Measurements from ENCODE around the gene KCNQ1.

KCNQ1 gene

DNA sequence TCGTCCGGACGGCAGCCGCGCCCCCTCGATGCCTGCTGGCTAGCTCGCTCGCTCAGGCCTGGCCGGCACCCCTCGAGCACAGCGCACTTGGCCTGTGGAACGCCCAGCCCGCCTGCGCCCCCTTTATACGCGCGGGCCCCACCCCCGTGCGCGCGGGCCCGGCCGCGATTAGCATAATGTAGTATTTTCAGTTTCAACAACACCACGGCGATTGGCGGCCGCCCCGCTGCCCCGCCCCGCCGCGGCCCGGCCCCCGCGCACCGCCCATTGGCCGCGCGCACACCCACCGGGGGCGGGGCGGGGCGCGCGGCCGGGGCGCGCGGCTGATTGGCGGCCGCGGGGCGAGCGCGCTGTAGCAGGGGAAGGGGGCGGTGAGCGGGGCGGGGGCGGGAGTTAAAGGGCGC is 440.9 kb downstream of the KCNQ1 start, which contains the start of gene CDKN1C:
TSS of gene CDKN1C (minus strand) at position 98 of the 404 bp plus-strand sequence. CDS start 319 bp downstream, outside the sequence.
- DNase-seq (ENCODE audit: extremely low read depth, low read depth): peak; percentile 52
- TF ChIP-seq, protein P1, sequence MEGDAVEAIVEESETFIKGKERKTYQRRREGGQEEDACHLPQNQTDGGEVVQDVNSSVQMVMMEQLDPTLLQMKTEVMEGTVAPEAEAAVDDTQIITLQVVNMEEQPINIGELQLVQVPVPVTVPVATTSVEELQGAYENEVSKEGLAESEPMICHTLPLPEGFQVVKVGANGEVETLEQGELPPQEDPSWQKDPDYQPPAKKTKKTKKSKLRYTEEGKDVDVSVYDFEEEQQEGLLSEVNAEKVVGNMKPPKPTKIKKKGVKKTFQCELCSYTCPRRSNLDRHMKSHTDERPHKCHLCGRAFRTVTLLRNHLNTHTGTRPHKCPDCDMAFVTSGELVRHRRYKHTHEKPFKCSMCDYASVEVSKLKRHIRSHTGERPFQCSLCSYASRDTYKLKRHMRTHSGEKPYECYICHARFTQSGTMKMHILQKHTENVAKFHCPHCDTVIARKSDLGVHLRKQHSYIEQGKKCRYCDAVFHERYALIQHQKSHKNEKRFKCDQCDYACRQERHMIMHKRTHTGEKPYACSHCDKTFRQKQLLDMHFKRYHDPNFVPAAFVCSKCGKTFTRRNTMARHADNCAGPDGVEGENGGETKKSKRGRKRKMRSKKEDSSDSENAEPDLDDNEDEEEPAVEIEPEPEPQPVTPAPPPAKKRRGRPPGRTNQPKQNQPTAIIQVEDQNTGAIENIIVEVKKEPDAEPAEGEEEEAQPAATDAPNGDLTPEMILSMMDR (IDR thresholded peaks at IDR 0.05; ENCODE audit: low read depth, low read length): no peak

DNA sequence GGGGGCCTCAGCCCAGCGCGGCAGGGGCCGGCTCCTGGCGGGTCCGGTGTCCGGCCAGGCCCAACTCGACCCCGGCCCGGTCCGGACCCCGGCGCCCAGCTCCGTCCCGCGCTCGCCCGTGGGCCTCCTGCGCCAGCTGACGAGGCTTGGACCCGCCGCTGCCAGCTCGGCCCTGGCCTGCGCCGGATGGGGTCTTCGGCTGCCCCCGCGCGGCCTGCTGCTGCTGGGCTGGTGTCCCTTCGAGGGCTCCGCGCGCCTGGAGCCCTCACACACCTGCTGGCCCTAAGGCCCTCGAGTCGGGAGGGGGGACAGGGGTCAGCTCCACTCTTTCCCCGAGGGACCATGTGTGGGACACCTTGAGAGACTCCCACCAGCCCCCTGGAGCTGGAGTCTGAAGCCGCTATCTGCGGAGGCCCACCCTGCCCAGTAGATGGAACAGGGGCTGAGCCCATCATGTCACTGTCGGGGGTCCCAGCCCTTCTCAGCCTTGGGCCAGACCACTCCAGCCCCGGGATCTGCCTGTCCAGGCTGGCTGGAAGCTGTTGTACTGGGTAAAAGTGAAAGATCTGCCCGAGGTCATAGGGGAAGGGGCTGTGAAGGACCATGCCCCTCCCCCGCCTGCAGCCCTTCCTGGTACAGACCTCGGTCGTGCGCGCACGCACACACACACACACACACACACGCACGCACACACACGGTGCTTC is 441.5 kb downstream of the KCNQ1 start:
- DNase-seq (ENCODE audit: extremely low read depth, low read depth): no peak
- TF ChIP-seq, protein P1 (IDR thresholded peaks at IDR 0.05; ENCODE audit: low read depth, low read length): peak; percentile 19

GRCh38 chr11:2886936-2887335 is 442.1 kb downstream of the KCNQ1 start:
- TF ChIP-seq, protein P1 (IDR thresholded peaks at IDR 0.05; ENCODE audit: low read depth, low read length): no peak
- no peak for DNase-seq (ENCODE audit: extremely low read depth, low read depth)

GRCh38 chr11:2887515-2888195 is 442.8 kb downstream of the KCNQ1 start:
- DNase-seq (ENCODE audit: extremely low read depth, low read depth): no peak
- TF ChIP-seq, protein P1 (IDR thresholded peaks at IDR 0.05; ENCODE audit: low read depth, low read length): no peak

GRCh38 chr11:2888266-2888968 is 443.6 kb downstream of the KCNQ1 start:
- peak; percentile 52 for DNase-seq (ENCODE audit: extremely low read depth, low read depth)
- TF ChIP-seq, protein P1 (IDR thresholded peaks at IDR 0.05; ENCODE audit: low read depth, low read length): peak; percentile 100

GRCh38 chr11:2889362-2890273 is 444.8 kb downstream of the KCNQ1 start:
- TF ChIP-seq, protein P1 (IDR thresholded peaks at IDR 0.05; ENCODE audit: low read depth, low read length): no peak

More at GRCh38 chr11:2889362-2890273, 444.8 kb downstream of the KCNQ1 start:
- DNase-seq (ENCODE audit: extremely low read depth, low read depth): no peak
